ENCODE measurements around the gene CALD1. TPM values are rescaled to one million over a fixed set of nuclear protein-coding genes. Genes with fewer than 3 reads are reported as not detected.

The CALD1 gene
- total and polyA plus RNA-seq, 2 experiments from 2014 or later = 22.6 to 135 TPM

DNA sequence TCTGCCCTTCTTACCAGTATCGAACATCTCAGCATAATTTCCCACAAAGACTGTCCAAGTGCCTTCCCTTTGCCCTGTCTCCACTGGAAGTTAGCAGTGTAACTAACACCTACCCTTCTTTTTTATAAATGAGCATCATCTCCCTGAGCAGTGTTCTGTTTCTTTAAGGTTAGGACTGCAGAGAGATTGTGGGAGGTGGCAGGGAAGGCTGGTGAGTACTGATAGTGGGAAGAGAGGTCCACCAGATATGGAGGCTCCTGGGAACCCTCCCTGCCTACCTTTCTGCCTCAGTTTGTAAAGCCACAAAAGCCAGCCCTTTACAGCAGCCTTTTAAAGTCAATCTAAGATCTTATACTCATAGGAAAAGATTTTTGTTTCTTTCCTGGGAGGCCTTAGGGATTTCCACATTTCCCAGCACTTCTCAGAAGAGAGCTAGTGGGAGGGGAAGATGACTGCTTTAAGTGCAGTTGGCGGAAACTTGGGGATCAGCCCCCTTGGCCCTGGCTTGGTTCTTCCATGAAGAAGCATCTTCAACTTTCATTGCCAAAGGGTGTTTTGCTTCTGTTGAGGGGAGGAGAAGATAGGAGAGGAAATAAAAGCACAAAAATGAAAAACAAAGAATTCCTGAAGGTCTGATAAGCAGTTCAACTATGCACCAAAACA, 36.6 kb upstream of the CALD1 start:
- DNase-seq (ENCODE audit: low read depth in 1 of 2, low spot score in 1 of 2) = peak in 1 of 2 donors; percentile 86
- H3K4me3 ChIP-seq = no peak overlapping the region
- H3K27ac ChIP-seq = no peak overlapping the region

DNA sequence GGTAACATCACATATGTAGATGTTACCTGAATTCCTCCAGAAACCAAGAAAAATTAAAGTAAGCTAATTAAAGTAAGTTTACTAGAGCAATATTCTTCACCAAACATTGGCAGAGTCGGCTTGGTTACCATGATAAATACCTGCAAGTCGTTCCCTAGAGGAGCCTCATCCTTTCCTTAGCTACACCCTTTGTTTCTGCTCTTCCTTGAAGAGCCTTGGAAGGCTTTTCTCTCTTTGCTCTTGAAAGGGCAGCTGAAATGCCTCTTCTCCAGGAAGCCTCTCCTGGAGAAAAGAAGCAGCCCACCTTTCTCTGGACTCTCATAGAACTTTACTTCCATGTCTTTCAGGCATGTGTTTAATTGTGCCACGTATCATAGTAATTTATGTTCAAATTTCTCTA, 34.9 kb upstream of the CALD1 start:
- TF ChIP-seq, protein P1, sequence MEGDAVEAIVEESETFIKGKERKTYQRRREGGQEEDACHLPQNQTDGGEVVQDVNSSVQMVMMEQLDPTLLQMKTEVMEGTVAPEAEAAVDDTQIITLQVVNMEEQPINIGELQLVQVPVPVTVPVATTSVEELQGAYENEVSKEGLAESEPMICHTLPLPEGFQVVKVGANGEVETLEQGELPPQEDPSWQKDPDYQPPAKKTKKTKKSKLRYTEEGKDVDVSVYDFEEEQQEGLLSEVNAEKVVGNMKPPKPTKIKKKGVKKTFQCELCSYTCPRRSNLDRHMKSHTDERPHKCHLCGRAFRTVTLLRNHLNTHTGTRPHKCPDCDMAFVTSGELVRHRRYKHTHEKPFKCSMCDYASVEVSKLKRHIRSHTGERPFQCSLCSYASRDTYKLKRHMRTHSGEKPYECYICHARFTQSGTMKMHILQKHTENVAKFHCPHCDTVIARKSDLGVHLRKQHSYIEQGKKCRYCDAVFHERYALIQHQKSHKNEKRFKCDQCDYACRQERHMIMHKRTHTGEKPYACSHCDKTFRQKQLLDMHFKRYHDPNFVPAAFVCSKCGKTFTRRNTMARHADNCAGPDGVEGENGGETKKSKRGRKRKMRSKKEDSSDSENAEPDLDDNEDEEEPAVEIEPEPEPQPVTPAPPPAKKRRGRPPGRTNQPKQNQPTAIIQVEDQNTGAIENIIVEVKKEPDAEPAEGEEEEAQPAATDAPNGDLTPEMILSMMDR (IDR thresholded peaks at IDR 0.05; ENCODE audit: low read depth, low read length) = no peak
- H3K27ac ChIP-seq = no peak overlapping the region
- DNase-seq (ENCODE audit: low read depth in 1 of 2, low spot score in 1 of 2) = no peak
- no peaks in the 10 kb centered on the region for H3K27me3 ChIP-seq
- H3K9me3 ChIP-seq (ENCODE audit: low read depth) = no peaks in the 10 kb centered on the region
- H3K36me3 ChIP-seq = no peaks in the 10 kb centered on the region
- no peaks in the 10 kb centered on the region for H3K4me1 ChIP-seq (ENCODE audit: low read depth)
- H3K4me3 ChIP-seq = no peak overlapping the region

More for the DNA sequence above, 36.6 kb upstream of the CALD1 start:
- TF ChIP-seq, protein P1 (IDR thresholded peaks at IDR 0.05; ENCODE audit: low read depth, low read length) = no peak
- Histone ChIP-seq H3K27me3 (no peaks in the 10 kb centered on the region), H3K4me1 (ENCODE audit: low read depth) (no peaks in the 10 kb centered on the region), H3K36me3 (no peaks in the 10 kb centered on the region), H3K9me3 (ENCODE audit: low read depth) (no peaks in the 10 kb centered on the region)

DNA sequence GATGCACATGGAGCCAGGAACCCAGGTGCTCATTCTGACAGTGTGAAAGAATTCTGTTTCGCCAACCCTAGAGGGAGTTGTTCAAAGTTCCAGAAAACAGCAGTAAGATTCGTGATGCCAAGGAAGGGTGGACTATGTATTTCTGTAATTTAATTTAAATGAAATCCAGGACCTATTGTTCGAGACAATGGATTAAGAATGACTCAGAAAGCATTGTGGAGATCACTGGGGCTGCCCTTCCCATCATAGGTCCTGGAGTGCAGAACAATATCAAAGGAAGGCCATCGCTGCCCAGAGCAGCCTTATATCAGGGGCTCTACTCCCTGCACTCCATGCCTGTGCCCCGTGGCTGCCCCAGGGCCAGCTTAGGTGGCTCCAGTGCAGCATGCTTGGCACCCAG, 32.1 kb upstream of the CALD1 start:
- Histone ChIP-seq H3K27ac (no peak overlapping the region), H3K9me3 (ENCODE audit: low read depth) (no peaks in the 10 kb centered on the region), H3K4me1 (ENCODE audit: low read depth) (no peaks in the 10 kb centered on the region), H3K27me3 (no peaks in the 10 kb centered on the region), H3K4me3 (no peak overlapping the region), H3K36me3 (no peaks in the 10 kb centered on the region)
- no peak for DNase-seq (ENCODE audit: low read depth in 1 of 2, low spot score in 1 of 2)
- TF ChIP-seq, protein P1 (IDR thresholded peaks at IDR 0.05; ENCODE audit: low read depth, low read length) = no peak

DNA sequence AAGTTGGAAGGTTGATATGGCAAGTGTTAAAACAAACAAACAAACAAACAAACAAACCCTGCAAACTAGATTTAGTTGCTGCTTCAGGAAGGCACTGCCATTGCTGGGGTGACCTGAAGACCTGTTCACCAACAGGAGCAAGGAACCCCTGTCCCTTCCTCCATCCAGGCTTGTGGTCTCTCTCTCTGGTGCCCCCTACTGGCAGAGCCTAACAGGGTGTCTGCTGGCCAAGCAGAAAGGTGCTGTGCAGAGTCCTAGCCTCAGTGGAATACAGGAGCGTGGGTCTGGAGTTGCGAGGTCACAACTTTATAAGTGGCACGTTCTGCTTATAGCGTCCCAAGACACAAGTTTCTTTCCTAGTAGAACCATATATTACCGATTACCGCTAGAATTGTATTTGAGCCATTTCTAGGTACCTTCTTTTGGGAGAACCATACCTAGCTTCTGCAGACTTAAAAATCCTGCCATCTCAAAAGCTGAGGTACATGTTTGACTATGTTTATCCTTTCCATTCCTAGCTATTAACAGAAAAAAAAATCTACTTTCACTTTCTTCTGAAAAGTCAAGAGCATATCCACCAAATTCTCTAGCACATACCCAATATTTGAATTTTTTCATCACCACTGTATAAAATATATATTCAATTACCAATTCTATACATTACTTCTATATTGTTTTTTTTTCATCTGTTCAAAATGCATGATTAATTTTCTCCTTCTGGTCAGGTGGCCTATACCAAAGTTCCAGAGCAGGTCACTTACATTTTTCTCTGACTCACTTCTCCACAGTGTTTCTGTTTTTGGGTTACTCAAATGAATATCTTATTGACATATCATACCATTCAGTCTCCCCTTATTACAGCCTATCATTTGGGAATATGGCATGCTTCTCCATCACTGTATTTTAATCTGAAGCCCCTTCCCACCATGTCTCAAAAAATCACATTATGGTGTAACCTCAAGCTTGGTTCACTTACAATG, 29.1 kb upstream of the CALD1 start:
- Histone ChIP-seq H3K9me3 (ENCODE audit: low read depth) (no peaks in the 10 kb centered on the region), H3K27ac (no peak overlapping the region), H3K27me3 (no peaks in the 10 kb centered on the region), H3K36me3 (no peaks in the 10 kb centered on the region), H3K4me1 (ENCODE audit: low read depth) (no peaks in the 10 kb centered on the region), H3K4me3 (no peak overlapping the region)
- TF ChIP-seq, protein P1 (IDR thresholded peaks at IDR 0.05; ENCODE audit: low read depth, low read length) = peak; percentile 73
- DNase-seq (ENCODE audit: low read depth in 1 of 2, low spot score in 1 of 2) = peak; percentile 65 to 70

DNA sequence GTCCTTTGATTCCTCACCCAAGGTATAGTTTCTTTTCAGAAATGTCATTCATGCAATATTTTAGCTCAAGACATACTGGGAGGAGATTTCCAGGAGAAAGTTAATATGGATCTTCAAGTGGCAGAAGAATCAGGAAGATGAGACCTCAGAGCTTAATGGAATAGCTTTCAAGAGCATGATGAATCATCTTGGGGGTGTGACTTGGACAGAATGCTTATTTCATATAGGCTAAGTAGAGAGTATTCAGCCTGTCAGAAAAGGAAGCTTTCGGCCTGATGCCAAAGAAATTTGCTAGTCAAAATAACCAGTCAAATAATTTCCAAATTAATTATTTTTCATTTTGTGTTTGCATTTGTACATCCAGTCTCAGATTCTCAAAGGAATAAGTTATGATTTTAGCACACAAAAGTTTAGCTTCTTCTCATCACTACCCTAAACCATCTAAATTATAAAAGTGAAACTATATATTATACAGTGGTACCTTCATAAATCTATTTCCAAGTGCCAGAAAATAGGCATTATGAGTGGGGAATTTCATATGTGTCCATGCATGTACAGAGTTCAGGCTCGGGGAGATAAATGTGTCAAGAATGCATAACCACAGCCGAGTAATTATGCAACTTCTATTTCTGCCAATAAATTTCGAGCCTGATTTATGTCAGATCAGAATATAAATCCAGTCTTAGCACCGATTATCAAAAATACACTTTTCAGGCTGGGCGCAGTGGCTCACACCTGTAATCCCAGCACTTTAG, 27.3 kb upstream of the CALD1 start:
- no peak overlapping the region for H3K27ac ChIP-seq
- peak in 1 of 2 donors; percentile 76 for DNase-seq (ENCODE audit: low read depth in 1 of 2, low spot score in 1 of 2)
- H3K27me3 ChIP-seq = no peaks in the 10 kb centered on the region
- no peaks in the 10 kb centered on the region for H3K4me1 ChIP-seq (ENCODE audit: low read depth)
- no peak overlapping the region for H3K4me3 ChIP-seq
- TF ChIP-seq, protein P1 (IDR thresholded peaks at IDR 0.05; ENCODE audit: low read depth, low read length) = no peak
- no peaks in the 10 kb centered on the region for H3K9me3 ChIP-seq (ENCODE audit: low read depth)
- no peaks in the 10 kb centered on the region for H3K36me3 ChIP-seq

Measured in cardiac muscle cell (in vitro differentiated cells and primary cell).